Upper lobe of left lung (tissue), 4 donors: ENCODE measurements around the gene PPP2R3B.

Experiments used
- EP300 ChIP-seq, 4 donors: sonication (generic); formaldehyde crosslinking; IDR thresholded peaks; one replicate each; pipeline ENCODE4 v1.5.1; 2017; ENCODE audit warnings: antibody characterized with exemption in 4 of 4, control low read depth in 2 of 4
- POLR2AphosphoS5 ChIP-seq, 2 donors: sonication (generic); formaldehyde crosslinking; IDR thresholded peaks; one replicate each; pipeline ENCODE4 v1.5.1; 2017; ENCODE audit warnings: antibody characterized with exemption in 2 of 2

DNA sequence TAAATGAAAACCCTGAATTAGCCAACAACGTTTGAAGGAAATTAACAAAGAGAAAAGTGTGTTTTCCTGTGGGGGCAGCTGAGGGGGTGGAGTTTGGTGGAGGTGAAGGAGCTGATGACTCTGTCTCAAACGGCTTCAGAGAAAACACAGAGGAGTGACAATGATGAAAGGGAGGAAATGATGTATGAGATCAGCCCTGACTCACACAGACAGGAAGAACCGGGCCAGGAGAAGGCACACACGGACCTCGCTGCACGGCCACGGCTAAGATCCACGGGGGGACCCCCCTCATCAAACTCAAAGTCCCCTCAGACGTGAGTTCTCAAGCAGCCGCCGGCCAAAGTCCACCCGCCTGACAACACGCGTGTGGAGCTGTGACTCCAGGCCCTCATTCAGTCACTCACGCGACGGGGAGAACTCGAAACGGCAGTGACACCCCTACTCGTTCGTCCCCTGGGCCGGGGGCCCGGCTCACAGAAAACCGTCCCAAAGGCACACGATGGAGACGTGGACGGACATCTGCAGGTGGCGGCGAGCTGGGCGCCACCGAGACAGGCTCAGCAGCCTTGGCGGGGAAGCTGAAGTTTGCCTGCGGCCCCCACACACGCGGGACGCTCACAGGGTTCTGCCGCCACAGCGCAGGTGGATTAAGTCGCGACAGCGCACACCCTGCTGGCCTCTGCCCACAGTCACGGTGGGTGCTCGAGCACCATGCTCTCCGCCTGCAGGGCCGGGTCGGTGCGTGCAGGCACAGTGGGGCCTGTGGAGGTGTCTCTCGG is 28.8 kb downstream of the PPP2R3B start:
- no peak for TF ChIP-seq POLR2AphosphoS5 (IDR thresholded peaks at IDR 0.05)
- TF ChIP-seq EP300 (IDR thresholded peaks at IDR 0.05) = no peak
